ENCODE measurements around the gene PTPRN. TPM values are rescaled to one million over a fixed set of nuclear protein-coding genes. Genes with fewer than 3 reads are reported as not detected.

The PTPRN gene
- total and polyA plus RNA-seq, 2 of the 8 experiments (the other 6 are each of a cell fraction or from before 2014, with no cell fraction given) = 5.4 to 8.2 TPM

DNA sequence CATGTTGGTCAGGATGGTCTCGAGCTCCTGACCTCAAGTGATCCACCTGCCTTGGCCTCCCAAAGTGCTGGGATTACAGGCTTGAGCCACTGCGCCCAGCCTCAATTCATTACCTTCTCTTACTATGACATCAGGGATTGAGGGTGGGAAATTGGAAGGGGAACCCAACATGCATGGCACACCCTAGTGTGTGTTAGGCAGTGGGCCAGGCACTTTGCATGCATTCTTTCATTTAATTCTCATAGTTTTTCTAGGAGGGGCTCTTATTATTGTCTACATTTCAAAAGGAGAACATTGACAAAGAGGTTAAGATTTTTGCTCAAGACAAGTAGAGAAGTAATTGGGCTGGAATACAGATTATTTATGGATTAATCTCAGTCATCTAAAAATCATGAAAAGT is 40.9 kb downstream of the PTPRN start:
- no peak for FAIRE-seq
- TF ChIP-seq, protein P1, sequence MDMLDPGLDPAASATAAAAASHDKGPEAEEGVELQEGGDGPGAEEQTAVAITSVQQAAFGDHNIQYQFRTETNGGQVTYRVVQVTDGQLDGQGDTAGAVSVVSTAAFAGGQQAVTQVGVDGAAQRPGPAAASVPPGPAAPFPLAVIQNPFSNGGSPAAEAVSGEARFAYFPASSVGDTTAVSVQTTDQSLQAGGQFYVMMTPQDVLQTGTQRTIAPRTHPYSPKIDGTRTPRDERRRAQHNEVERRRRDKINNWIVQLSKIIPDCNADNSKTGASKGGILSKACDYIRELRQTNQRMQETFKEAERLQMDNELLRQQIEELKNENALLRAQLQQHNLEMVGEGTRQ (IDR thresholded peaks at IDR 0.05; ENCODE audit: low read length) = no peak
- TF ChIP-seq HDAC6 (IDR thresholded peaks at IDR 0.05; ENCODE audit: low read depth, low read length) (no peak), RNF2 (IDR thresholded peaks at IDR 0.05; ENCODE audit: borderline replicate concordance, low read depth, low read length, missing control alignments, poor library complexity, severe bottlenecking) (no peak), NRF1 (IDR thresholded peaks at IDR 0.05; ENCODE audit: low read depth, low read length) (no peak), GTF2F1 (IDR thresholded peaks at IDR 0.05; ENCODE audit: borderline replicate concordance, low read depth, low read length) (no peak), BCL11A (IDR thresholded peaks at IDR 0.05; ENCODE audit: low read depth in 2 of 2, low read length in 2 of 2) (no peak), BACH1 (IDR thresholded peaks at IDR 0.05; ENCODE audit: low read length) (no peak), CBX8 (IDR thresholded peaks at IDR 0.05; ENCODE audit: borderline replicate concordance, low read depth, low read length) (no peak), SP4 (IDR thresholded peaks at IDR 0.05; ENCODE audit: low read length) (no peak), EZH2 (IDR thresholded peaks at IDR 0.05; ENCODE audit: low read depth, low read length, severe bottlenecking) (no peak)
- no peak overlapping the region for H3K4me3 ChIP-seq (ENCODE audit: extremely low read depth in 1 of 4, insufficient read depth in 2 of 4, low read depth in 3 of 4, low read length in 4 of 4)
- H4K20me1 ChIP-seq (replicated peaks in 1 of 2; ENCODE audit: control insufficient read depth in 1 of 2, insufficient read depth in 2 of 2, low read length in 2 of 2) = no peaks in the 10 kb centered on the region
- DNase-seq (ENCODE audit: low read depth in 1 of 2, low spot score in 2 of 2) = no peak
- H2BK120ac ChIP-seq (replicated peaks; ENCODE audit: low read depth, low read length) = no peak overlapping the region
- H2BK20ac ChIP-seq (ENCODE audit: low read length) = no peak overlapping the region
- H4K91ac ChIP-seq (replicated peaks; ENCODE audit: insufficient read length, low read length) = no peak overlapping the region
- H3K18ac ChIP-seq (ENCODE audit: extremely low read depth, low read length) = no peak overlapping the region
- no peaks in the 10 kb centered on the region for H3K79me1 ChIP-seq (ENCODE audit: low read depth, low read length)
- no peaks in the 10 kb centered on the region for H3K4me1 ChIP-seq (replicated peaks in 1 of 4; ENCODE audit: control insufficient read depth in 3 of 4, insufficient read depth in 4 of 4, low read length in 3 of 4)
- H3K36me3 ChIP-seq (ENCODE audit: control insufficient read depth in 2 of 4, insufficient read depth in 4 of 4, low read length in 3 of 4) = no peaks in the 10 kb centered on the region
- no peak overlapping the region for H2AFZ ChIP-seq (ENCODE audit: low read length)
- POLR2A ChIA-PET (ENCODE audit: partially characterized antibody) = no interaction called here
- no peak overlapping the region for H4K8ac ChIP-seq (ENCODE audit: extremely low read depth, insufficient read depth, low read length)
- H3K4me2 ChIP-seq (ENCODE audit: insufficient read depth in 1 of 2, low read depth in 2 of 2, low read length in 2 of 2) = no peak overlapping the region
- H2BK15ac ChIP-seq (ENCODE audit: low read length) = no peak overlapping the region
- no peak overlapping the region for H3K9ac ChIP-seq (replicated peaks in 1 of 4; ENCODE audit: extremely low read depth in 1 of 4, low read depth in 3 of 4, low read length in 3 of 4)
- no peak overlapping the region for H2BK5ac ChIP-seq (ENCODE audit: low read depth, low read length)
- CTCF ChIA-PET (ENCODE audit: partially characterized antibody) = interaction anchor here (1.0 to 4.9 kb wide), 3 partner anchors 9 to 39 kb away, joined by 3 to 25 read pairs (median 6); partner anchors contain the start of genes ANKZF1, ATG9A and DNAJB2
- H3K4ac ChIP-seq (replicated peaks; ENCODE audit: insufficient read length, low read depth, low read length) = no peak overlapping the region
- no peaks in the 10 kb centered on the region for H3K9me3 ChIP-seq (ENCODE audit: insufficient read depth in 2 of 2, low read depth in 1 of 2, low read length in 1 of 2)
- H4K5ac ChIP-seq (ENCODE audit: insufficient read length, low read depth, low read length) = no peak overlapping the region
- H3K27me3 ChIP-seq (replicated peaks in 1 of 4; ENCODE audit: control insufficient read depth in 3 of 4, extremely low read depth in 1 of 4, insufficient read depth in 3 of 4, low read length in 3 of 4) = peaks cover 0 to 3% (median 0%) of the 10 kb centered on the region in 4 experiments; a peak in 2 of 7 replicates
- no peak overlapping the region for H2BK12ac ChIP-seq (ENCODE audit: low read depth, low read length)
- no peak overlapping the region for H3K14ac ChIP-seq (ENCODE audit: insufficient read length)
- H3K23ac ChIP-seq (ENCODE audit: insufficient read length) = no peak overlapping the region
- no peaks in the 10 kb centered on the region for H3K79me2 ChIP-seq (ENCODE audit: control insufficient read depth in 1 of 2, insufficient read depth in 2 of 2, low read length in 2 of 2)
- WGBS, 2 experiments (ENCODE audit: extremely low coverage in 1 of 2, insufficient coverage in 1 of 2, insufficient read length in 1 of 2, insufficient replicate concordance in 2 of 2, low coverage in 1 of 2, low lambda C conversion rate in 2 of 2, missing lambda C conversion rate in 1 of 2) = 80% methylated on average over 2 of the region's 2 CpGs; no CpG with 5 or more reads in 1 of the 2 experiments
- H3K27ac ChIP-seq (ENCODE audit: low read depth, low read length) = no peak overlapping the region
- H2AK5ac ChIP-seq (ENCODE audit: low read depth, low read length) = no peak overlapping the region
- H3K23me2 ChIP-seq (ENCODE audit: low read depth, low read length) = no peaks in the 10 kb centered on the region
- H3K56ac ChIP-seq (replicated peaks; ENCODE audit: insufficient read length, low read depth, low read length) = no peak overlapping the region
